ENCODE results near the gene POU6F2.

DNA sequence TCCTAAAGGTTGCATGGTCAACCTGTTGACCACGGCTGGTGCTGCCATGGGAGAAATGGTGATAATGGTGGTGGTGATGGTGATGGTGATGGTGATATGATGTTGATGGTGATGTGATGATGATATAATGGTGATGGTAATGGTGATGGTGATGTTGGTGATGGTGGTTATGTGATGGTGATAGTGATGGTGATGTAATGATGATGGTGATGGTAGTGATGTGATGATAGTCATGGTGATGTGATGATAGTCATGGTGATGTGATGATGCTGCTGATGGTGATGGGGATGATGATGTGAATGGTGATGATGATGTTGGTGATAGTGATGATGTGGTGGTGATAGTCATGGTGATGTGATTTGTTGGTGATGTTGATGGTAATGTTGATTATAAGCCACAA is 23.9 kb downstream of the POU6F2 start:
- TF ChIP-seq, protein P1, sequence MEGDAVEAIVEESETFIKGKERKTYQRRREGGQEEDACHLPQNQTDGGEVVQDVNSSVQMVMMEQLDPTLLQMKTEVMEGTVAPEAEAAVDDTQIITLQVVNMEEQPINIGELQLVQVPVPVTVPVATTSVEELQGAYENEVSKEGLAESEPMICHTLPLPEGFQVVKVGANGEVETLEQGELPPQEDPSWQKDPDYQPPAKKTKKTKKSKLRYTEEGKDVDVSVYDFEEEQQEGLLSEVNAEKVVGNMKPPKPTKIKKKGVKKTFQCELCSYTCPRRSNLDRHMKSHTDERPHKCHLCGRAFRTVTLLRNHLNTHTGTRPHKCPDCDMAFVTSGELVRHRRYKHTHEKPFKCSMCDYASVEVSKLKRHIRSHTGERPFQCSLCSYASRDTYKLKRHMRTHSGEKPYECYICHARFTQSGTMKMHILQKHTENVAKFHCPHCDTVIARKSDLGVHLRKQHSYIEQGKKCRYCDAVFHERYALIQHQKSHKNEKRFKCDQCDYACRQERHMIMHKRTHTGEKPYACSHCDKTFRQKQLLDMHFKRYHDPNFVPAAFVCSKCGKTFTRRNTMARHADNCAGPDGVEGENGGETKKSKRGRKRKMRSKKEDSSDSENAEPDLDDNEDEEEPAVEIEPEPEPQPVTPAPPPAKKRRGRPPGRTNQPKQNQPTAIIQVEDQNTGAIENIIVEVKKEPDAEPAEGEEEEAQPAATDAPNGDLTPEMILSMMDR (IDR thresholded peaks at IDR 0.05), result no peak
- TF ChIP-seq POLR2AphosphoS5 (IDR thresholded peaks at IDR 0.05), result no peak

Data from breast epithelium (tissue), 3 donors.